HepG2 (cell line): ENCODE data around the gene TBC1D2B. TPM values are rescaled to one million over a fixed set of nuclear protein-coding genes. Genes with fewer than 3 reads are reported as not detected.

Source experiments
- ATAC-seq: fragments of 200-7000 bp; cut with Tn5 transposase; 3 replicates; pipeline ENCODE4 v1.9.1; 2020; ENCODE audit warnings: mild to moderate bottlenecking, moderate library complexity
- BruUV-seq: library from RNA; stranded (reverse); fragments of 400-500 nt; replicated peaks from 2 replicates; lab custom pipeline; 2021; lab: Mats Ljungman, UMichigan
- CTCF ChIA-PET: fragments of 300-600 bp; formaldehyde crosslinking; extraction: SDS; loops from one replicate; lab custom pipeline; 2021; ENCODE audit warnings: low total read pairs, inconsistent platforms, low intra/inter-chr PET ratio; lab: Yijun Ruan, JAX
- POLR2A ChIA-PET: fragments of 350-600 bp; sonication (Branson Sonifier 250); formaldehyde crosslinking; loops from one replicate; lab custom pipeline; 2020; ENCODE audit warnings: antibody characterized with exemption, inconsistent platforms; lab: Yijun Ruan, JAX
- DNase-seq: peaks from one replicate; pipeline ENCODE4 v3.0.0-alpha.2; 2015; ENCODE audit warnings: low spot score
- FAIRE-seq: peaks from 3 replicates; lab custom pipeline; 2011; peaks lifted over from hg19 to GRCh38; lab: Jason Lieb, UNC
- H2AFZ ChIP-seq: one replicate; pipeline ENCODE4 v1.6.1; 2011; ENCODE audit warnings: low read length, inconsistent platforms
- H3K27ac ChIP-seq: fragments of 300-600 bp; 3 replicates; pipeline ENCODE4 v1.8.0; 2011; ENCODE audit warnings: mixed run types, mild to moderate bottlenecking, mixed read lengths, low read length, inconsistent platforms; ENCODE audit not compliant: insufficient read depth; ENCODE audit errors: extremely low read length
- H3K27me3 ChIP-seq, 2 experiments: fragments of 200-600 bp in 1 of 2; 2 replicates in 1 of 2; 3 replicates in 1 of 2; pipeline versions ENCODE4 v1.6.0 to v1.8.0; 2011; ENCODE audit warnings: low read length in 2 of 2, mild to moderate bottlenecking in 2 of 2, moderate library complexity in 2 of 2, inconsistent platforms in 1 of 2; ENCODE audit not compliant: insufficient read depth in 2 of 2, control insufficient read depth in 1 of 2
- H3K36me3 ChIP-seq, 2 experiments: fragments of 200-600 bp in 1 of 2; replicated peaks in 1 of 2; 2 replicates in 1 of 2; 3 replicates in 1 of 2; pipeline versions ENCODE4 v1.5.1 to v1.8.0; 2011; ENCODE audit warnings: low read length in 2 of 2, inconsistent platforms in 1 of 2; ENCODE audit not compliant: insufficient read depth in 2 of 2, control insufficient read depth in 1 of 2
- H3K4me1 ChIP-seq: 2 replicates; pipeline ENCODE4 v1.5.1; 2012; ENCODE audit warnings: low read length, inconsistent platforms; ENCODE audit not compliant: insufficient read depth
- H3K4me2 ChIP-seq: 2 replicates; pipeline ENCODE4 v1.6.0; 2011; ENCODE audit warnings: low read depth, low read length, inconsistent platforms
- H3K4me3 ChIP-seq, 3 experiments: fragments of 200-600 bp in 1 of 3; sonication (generic), shearing (Covaris generic) in 1 of 3; replicated peaks in 1 of 3; 2 replicates each; pipeline ENCODE4 v1.5.1; 2011 to 2016; ENCODE audit warnings: low read length in 3 of 3, inconsistent platforms in 2 of 3, low read depth in 2 of 3, mild to moderate bottlenecking in 2 of 3, control low read depth in 1 of 3, mixed read lengths in 1 of 3; ENCODE audit not compliant: insufficient read depth in 1 of 3
- H3K79me2 ChIP-seq: one replicate; pipeline ENCODE4 v1.6.1; 2011; ENCODE audit warnings: low read length, inconsistent platforms; ENCODE audit not compliant: insufficient read depth
- H3K9ac ChIP-seq: 2 replicates; pipeline ENCODE4 v1.6.0; 2011; ENCODE audit warnings: mild to moderate bottlenecking, low read depth, low read length, inconsistent platforms; ENCODE audit not compliant: insufficient read depth
- H3K9me3 ChIP-seq: 2 replicates; pipeline ENCODE4 v1.5.1; 2012; ENCODE audit warnings: mild to moderate bottlenecking, low read length
- H4K20me1 ChIP-seq: 2 replicates; pipeline ENCODE4 v1.6.0; 2011; ENCODE audit warnings: inconsistent platforms, mild to moderate bottlenecking, low read length, moderate library complexity; ENCODE audit not compliant: insufficient read depth
- E2F2 ChIP-seq: sonication (generic); formaldehyde crosslinking; IDR thresholded peaks from 2 replicates; pipeline ENCODE4 v1.4.0; 2020; ENCODE audit warnings: missing genetic modification reagents, borderline replicate concordance
- GMEB2 ChIP-seq: IDR thresholded peaks from 2 replicates; pipeline ENCODE4 v1.6.1; 2016; ENCODE audit warnings: missing biosample characterization, missing genetic modification reagents, low read depth
- HMG20B ChIP-seq: conservative IDR thresholded peaks from 2 replicates; pipeline ENCODE4 v1.6.1; 2016; ENCODE audit warnings: missing genetic modification reagents, missing compliant biosample characterization
- ONECUT2 ChIP-seq: sonication (generic); formaldehyde crosslinking; IDR thresholded peaks from 2 replicates; pipeline ENCODE4 v1.4.0; 2020; ENCODE audit warnings: missing genetic modification reagents
- ZBTB7B ChIP-seq: sonication (generic); formaldehyde crosslinking; IDR thresholded peaks from 2 replicates; pipeline ENCODE4 v1.4.0; 2020; ENCODE audit warnings: missing genetic modification reagents
- ZKSCAN8 ChIP-seq: IDR thresholded peaks from 2 replicates; pipeline ENCODE4 v1.6.1; 2016; ENCODE audit warnings: borderline replicate concordance, missing genetic modification reagents, missing compliant biosample characterization
- ZNF512 ChIP-seq: sonication (generic); formaldehyde crosslinking; IDR thresholded peaks from 2 replicates; pipeline ENCODE4 v1.4.0; 2020; ENCODE audit warnings: mild to moderate bottlenecking, missing genetic modification reagents
- ZNF687 ChIP-seq: sonication (generic); formaldehyde crosslinking; IDR thresholded peaks from 2 replicates; pipeline ENCODE4 v1.5.1; 2020; ENCODE audit warnings: mild to moderate bottlenecking, missing genetic modification reagents, moderate library complexity
- WGBS: methylation state at CpG from one replicate; pipeline ENCODE4 v1.1.6; 2017; ENCODE audit warnings: low lambda C conversion rate; 5-methylcytosine and 5-hydroxymethylcytosine counted together
- in situ Hi-C: cut with HindIII; loops from 2 replicates; pipeline ENCODE4 v1.10.0; 2017; ENCODE audit warnings: low pct_unique_long_range_greater_than_20kb; ENCODE audit not compliant: extremely low pct_ligation_motif_present
- intact Hi-C: fragments of 100-400 bp; cut with micrococcal nuclease; formaldehyde crosslinking; loops from one replicate; pipeline ENCODE4 v1.10.0; 2022; ENCODE audit not compliant: unreplicated experiment
- polyA plus RNA-seq, 8 experiments: library from polyadenylated mRNA; depleted of rRNA in 3 of 8; stranded (reverse) in 7 of 8; unstranded in 1 of 8; fragments of >200 nt; fragmentation: Illumina TruSeq in 4 of 8; extraction: Trizol in 4 of 8; gene quantifications; 2 replicates each; pipeline versions ENCODE4 v1.2.1 to v1.2.3, GENCODE V29; 2011 to 2016; ENCODE audit warnings: low read depth in 4 of 8, missing spikeins in 1 of 8, mixed read lengths in 1 of 8; ENCODE audit not compliant: insufficient read depth in 1 of 8
- total RNA-seq, 5 experiments: library from RNA; depleted of rRNA; stranded (reverse); fragments of >200 nt; fragmentation: Illumina TruSeq; extraction: Trizol; gene quantifications; 2 replicates each; pipeline ENCODE4 v1.2.3, GENCODE V29; 2016; ENCODE audit warnings: low read depth in 1 of 5

Gene TBC1D2B
- total and polyA plus RNA-seq, 2 of the 13 experiments (the other 11 are each of a cell fraction or from before 2014, with no cell fraction given), result 10.1 to 14.4 TPM

GRCh38 chr15:78076231-78077052 is 1.1 kb downstream of the TBC1D2B start:
- H3K9me3 ChIP-seq, result no peaks in the 10 kb centered on the region
- peaks cover 79% of the 10 kb centered on the region for H3K4me1 ChIP-seq
- peak overlapping the region; percentile 78 to 94 (median 82) for H3K4me3 ChIP-seq
- ChIA-PET CTCF (interaction anchor here (1.3 kb wide), 1 partner anchor 32 kb away, joined by 3 read pairs; no protein-coding TSS in a partner anchor), POLR2A (interaction anchor here (1.8 kb wide), 1 partner anchor 11 kb away, joined by 5 read pairs; no protein-coding TSS in a partner anchor)
- no peaks in the 10 kb centered on the region for H3K36me3 ChIP-seq
- TSS peak; percentile 44 for BruUV-seq
- ATAC-seq (peak; percentile 31), FAIRE-seq (peak; percentile 36), DNase-seq (no peak)
- H3K27ac ChIP-seq, result peak overlapping the region; percentile 54
- H4K20me1 ChIP-seq, result no peaks in the 10 kb centered on the region
- intact Hi-C loops, result no loop called here
- no peaks in the 10 kb centered on the region; a peak in 1 of 5 replicates for H3K27me3 ChIP-seq
- in situ Hi-C loops, result no loop called here
- H3K9ac ChIP-seq, result peak overlapping the region; percentile 78
- H2AFZ ChIP-seq, result no peak overlapping the region
- peaks cover 35% of the 10 kb centered on the region for H3K79me2 ChIP-seq
- 39% methylated on average over 17 of the region's 17 CpGs for WGBS
- peak overlapping the region; percentile 77 for H3K4me2 ChIP-seq
- TF ChIP-seq ZNF512 (CRISPR knock-in tag) (no peak), HMG20B (CRISPR knock-in tag) (no peak), ONECUT2 (CRISPR knock-in tag) (no peak), E2F2 (CRISPR knock-in tag) (no peak), ZBTB7B (no peak), ZNF687 (no peak), GMEB2 (no peak), ZKSCAN8 (CRISPR knock-in tag) (no peak)
